Lung microvascular endothelial cell (primary cell): ENCODE data around the gene ATG7. TPM values are rescaled to one million over a fixed set of nuclear protein-coding genes. Genes with fewer than 3 reads are reported as not detected.

Source experiments
- DNase-seq, 2 donors: peaks; one replicate each; pipeline versions ENCODE4 v3.0.0 to v3.0.0-alpha.2; 2010; ENCODE audit warnings: low read depth in 2 of 2
- total RNA-seq: library from RNA; depleted of rRNA; stranded (reverse); fragments of >200 nt; gene quantifications from 2 replicates; pipeline ENCODE4 v1.2.1, GENCODE V29; 2014

The ATG7 gene
- total RNA-seq, 1 donor from 2014 or later = 25.4 TPM

DNA sequence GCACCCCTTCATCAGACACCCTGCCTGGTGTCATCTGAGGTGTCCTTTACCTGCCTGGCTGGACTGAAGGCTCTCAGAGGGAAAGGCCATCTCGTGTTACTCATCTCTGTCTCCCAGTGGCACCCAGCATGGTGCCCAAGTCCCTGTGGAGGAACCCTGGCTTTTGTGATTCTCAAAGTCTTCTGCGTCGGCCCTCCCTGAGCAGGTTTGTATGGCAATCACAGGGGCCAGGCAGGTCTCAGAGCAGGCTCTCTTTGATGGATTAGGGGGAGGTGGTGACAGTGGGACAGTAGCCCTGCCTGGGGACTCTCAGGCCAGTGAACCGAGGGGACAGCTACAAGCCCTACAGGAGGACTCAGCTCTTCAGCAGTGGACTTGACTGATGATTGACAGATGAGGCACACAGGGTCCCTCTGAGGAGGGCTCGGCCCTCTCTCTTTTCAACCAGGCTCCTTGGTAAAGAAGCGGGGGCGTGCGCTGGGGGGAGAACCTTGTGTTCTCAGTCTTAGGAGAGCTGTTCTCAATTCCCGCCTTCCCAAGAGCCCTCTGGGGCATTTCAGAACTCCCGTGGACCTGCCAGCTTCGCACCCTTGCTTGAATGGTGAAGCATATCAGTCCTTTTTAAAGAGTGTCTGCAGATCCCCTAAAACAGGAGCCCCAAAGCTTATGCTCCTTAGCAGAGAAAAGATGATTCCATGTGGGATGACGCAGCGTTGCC is 263.2 kb downstream of the ATG7 start:
- DNase-seq = no peak

DNA sequence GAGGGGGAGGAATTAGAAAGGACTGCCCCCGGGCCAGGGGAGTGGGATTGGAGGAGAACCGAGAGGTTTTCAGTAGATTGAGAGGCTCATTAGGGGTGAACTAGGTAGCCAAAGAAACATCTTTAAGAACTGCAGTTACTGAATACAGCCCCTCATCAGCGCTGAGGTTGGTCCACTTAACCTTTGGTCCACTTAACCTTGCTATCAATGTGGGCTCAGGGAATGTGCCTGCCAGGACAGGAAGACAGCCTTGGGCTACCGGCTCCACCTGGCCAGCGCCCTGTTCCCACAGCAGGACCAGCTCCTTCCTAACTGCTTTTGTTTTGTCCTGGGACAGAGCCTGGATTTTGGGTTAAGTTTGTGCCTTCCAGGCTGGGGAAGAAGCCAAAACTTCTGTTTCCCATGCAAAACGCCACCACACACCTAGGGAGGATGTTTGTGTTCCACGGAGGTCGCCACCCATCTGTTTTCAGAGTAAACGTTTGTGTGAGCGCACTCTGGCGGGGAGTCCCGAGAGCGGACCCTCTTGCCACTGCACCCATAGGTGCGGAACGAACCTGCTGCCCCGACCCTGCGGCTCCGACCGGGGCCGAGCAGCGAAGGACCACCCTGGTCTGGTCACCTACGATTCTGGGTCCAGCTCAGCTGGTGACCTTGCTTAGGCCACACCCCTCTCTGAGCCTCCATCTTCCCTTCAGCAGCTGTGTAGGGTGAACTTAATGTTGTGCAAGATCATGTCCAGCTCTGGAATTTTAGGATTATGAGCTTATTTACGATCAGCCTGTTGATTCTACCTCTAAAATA is 264.1 kb downstream of the ATG7 start:
- peak in 1 of 2 donors; percentile 85 for DNase-seq

DNA sequence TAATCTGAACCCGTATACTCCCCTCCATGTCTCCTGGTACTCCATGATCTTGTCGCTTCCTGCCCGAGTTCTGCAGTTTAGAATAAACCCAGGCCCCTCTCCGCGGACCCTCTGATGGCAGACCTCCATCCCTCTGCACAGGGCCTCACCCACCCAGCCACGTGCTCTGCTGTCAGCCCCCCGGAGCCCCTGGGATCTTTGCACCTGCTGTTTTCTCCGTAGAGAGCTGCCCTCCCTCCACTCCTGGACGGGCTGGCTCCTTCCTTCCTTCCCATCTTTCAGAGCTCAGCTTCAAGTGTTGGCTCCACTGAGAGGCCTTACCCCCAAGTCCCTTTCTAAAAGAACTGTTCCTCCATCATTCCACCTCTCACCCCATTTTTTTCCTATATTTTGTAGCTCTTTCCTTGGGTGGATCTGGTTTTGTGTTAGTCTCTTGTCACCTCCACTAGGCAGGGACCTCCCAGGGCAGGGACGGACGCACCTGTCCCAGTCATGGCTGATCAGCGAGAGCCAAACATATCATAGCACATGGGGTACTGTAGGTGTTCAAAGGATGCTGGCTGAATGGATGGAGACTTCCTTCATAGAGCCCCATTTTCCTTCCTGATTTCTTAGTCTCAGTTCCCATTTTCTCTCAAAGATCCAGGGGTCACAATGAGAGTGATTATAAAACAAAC is 264.9 kb downstream of the ATG7 start:
- no peak for DNase-seq

DNA sequence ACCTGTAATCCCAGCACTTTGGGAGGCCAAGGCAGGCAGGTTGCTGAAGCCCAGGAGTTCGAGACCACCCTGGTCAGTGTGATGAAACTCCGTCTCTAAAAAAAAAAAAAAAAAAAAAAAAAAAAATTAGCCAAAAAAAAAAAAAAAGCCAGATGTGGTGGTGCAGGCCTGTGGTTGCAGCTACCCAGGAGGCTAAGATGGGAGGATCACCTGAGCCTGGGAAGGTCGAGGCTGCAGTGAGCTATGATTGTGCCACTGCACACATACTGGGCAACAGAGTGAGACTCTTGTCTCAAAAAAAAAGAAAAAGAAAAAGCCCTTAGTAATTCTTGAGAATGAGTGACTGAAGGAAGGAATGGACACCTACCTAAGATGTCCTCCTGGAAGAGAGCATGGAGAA is 266.4 kb downstream of the ATG7 start:
- DNase-seq = no peak

DNA sequence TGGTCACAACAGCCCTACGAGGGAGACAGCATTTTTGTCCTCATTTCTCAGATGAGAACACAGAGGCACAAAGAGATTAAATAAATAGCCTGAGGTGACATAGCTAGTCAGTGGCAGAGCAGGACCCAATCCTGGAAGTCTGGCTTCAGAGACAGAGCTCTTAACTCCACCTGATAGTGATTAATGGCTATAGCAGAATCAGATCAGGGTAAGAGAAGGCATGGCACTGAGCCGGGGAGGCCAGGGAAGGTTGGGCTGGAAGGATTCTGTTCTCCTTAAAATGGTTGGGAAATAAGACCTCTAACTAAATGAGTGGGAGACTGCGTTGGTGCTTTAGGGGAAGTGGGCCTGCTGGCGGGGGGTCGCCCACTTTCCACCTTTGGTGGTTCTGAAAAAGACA is 267.0 kb downstream of the ATG7 start:
- DNase-seq = no peak

DNA sequence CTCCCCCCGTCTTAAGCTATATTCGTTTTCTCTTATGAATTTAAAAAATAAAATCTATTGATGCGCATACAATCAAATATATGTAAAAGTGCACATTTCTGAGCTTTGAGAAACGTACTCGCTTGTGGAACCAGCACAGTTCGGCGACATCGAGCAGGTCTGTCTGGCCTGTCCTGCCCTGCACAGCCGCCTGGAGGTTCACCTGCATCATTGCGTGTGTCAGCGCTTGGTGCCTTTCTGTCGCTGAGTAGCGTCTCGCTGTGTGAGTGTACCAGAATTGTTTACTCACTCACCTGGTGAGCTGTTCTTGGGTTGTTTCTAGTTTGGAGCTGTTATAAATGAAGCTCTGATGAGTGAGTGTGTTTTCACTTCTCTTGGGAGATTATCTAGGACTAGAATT is 267.5 kb downstream of the ATG7 start:
- DNase-seq = no peak

DNA sequence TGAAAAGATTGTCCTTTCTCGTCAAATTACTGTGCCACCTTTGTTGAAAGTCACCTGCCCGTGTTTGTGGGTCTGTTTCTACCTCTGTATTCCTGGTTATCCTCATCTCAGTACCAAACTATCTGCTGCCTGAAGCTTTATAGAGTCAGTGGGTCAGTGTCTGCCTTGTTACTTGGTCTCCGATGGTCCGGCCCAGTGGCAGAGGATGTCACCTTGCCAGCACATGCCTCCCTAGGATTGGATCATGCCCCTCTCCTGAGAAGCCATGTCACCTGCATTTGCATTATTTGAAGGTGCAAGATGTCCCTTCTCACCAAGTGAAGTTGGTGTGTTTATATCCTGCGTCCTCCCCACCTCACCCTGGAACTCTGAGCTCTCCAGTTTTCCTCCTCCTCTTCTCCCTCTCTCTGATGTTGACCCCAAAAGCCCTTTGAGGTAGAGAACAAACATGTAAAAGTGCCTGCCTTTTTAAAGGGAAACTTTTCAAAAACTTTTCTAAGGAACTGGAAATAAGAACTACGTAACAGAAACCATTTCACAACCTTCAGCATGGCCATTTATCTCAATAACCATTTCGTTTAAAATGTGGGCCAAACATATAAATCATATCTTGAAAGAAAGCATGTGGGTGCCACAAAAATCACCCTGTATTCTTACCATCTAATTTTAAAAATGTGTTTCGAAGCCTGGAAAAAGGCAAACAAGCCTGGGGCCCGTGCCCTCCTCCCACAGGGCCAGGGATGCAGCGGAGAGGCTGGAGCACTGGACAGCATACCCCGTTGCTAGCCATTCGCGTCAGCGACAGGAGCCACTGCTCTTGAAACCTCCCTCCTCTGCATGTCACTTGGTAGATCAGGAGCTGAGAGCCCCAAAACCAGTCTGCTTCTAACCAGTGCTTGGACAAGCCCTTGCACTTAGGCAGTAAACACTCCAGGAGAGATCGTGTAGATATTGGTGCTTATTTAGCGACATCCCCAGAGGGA is 269.4 kb downstream of the ATG7 start:
- DNase-seq = no peak

DNA sequence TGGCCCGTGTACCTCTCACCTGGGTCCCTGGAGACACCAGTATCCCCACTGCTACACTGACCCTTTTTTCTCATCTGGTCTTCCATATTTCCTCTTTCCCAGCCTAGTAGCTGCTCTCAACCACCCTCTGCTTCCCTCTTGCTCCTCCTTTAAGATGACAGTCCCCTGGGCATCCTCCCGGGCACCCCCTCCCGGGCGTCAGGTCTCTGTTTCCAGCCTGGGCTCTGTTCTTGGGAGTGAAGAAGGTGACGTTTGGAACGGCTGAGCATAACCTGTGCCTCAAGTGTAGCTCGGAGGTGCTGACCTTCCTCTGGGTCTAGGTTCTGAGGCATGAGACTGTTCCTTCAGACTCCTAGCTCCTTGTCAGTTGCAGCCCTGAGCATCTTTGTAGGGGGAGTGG is 270.4 kb downstream of the ATG7 start:
- DNase-seq = no peak

DNA sequence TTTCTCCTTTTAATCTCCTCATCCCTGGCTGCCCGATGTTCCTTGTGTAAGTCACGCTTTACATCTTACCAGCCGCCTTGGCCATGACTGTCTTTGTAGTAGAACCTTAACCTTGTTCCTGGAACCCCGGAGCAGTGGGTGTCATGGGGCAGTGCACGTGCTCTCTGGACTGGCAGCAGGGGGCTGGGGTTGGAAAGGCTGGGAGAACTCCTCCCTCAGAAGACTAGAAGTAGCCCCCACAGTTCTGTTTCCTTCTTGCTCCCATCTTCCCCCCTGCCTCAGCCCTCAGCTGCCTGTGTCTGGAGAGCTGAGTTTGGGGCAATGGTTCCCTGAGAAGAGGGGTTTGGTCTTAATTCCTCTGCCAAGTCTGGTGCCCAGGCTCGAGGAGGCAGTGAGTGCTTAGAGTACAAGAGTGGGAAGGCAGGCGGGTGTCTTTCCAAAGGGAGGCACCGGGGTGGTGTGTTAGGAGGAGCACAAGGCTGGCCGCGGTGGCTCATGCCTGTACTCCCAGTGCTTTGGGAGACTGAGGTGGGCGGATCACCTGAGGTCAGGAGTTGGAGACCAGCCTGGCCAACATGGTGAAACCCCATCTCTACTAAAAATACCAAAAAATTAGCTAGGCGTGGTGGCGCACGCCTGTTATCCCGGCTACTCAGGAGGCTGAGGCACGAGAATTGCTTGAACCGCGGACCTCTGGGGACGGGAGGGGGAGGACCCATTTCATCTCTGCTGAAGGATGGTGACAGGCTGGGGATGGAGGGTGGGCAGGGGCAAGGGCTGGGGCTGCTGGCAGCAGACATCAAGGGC is 271.1 kb downstream of the ATG7 start:
- no peak for DNase-seq

DNA sequence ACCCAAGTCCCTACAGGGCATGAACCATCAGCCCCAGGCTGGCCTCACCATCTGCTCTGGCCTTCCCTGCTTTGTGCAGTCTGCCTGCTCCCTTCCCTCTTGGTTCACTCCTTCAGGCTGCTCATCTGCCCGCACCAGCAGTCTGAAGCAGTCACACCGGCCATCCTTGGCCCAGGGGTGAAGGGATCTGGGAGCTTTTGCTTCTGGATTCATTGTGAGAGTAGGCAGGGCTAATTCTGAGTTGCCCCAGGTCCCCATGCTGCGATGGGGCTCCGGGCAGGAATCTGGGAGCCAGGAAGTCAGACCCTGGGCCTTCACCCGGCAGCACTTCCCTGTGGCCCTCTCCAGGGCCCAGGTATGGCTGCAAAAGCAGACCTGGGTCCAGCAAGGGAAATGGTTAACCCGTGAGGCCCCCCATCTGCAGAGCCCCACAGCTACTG is 271.8 kb downstream of the ATG7 start:
- no peak for DNase-seq

DNA sequence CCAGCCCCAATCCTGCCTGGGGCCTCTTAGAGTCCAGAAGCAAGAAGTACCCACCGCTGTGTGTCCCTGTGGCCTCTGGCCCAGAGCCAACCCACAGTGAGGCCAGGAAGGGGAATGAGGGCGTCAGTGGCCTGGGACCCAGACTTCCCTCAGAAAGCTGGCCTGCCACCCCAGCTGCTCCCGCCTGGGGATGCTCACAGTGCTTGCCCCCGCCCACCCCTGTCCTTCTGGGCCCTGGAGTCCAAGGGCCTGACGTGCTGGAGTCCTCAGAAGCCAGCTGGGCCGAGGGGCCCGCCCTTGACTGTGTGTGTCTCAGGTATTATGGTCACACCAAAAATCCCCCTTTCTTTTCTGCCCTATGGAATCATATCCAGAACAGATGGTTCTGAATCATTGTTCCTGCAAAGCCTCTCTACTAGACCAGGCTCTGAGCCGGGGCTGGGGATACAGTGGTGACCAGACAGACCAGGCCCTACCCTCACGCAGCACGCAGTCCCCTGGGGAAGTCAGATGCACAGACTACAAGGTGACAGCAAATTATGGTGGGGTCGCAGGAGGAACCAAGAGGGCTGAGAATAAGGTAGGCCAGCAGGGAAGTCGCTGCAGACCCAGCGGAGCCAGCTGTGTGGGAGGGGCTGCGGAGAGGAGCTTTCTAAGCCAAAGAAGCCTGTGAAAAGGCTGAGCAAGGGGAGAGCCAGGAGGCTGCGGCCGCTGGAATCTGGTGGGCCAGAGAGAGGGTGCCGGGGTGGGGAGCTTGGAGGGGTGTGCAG is 272.4 kb downstream of the ATG7 start:
- DNase-seq = no peak

DNA sequence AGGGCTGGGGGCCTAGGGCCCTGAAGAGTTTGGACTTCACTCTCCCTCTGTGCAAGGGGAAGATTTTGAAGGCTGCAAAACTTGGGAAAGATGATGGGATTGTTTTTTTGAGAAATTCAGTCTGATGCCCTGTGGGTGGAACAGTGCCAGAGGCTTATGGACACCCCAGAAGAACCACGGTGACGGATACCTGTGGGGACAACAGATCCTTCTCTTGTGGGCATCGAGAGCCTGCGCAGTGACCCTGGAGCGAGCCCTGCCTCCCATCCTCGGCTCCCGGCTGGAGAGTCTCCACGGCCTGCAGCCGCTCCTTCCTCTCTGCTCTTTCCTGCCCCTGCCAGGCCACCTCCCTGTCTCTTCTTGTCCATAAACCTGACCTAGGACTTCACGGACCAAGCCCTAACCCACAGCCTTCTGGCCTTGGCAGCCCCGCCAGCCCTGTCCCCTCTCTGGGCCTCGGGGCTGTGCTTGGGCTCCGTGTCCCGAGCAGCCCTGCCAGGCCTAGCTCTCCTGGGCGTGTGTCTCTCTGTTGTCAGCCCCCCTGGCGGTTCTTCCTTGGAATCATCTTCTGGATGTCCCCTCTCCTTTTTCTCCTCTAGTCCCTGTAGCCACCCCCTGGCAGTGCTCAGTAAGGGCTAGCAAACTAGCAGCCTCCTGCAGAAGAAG is 273.1 kb downstream of the ATG7 start:
- DNase-seq = no peak

DNA sequence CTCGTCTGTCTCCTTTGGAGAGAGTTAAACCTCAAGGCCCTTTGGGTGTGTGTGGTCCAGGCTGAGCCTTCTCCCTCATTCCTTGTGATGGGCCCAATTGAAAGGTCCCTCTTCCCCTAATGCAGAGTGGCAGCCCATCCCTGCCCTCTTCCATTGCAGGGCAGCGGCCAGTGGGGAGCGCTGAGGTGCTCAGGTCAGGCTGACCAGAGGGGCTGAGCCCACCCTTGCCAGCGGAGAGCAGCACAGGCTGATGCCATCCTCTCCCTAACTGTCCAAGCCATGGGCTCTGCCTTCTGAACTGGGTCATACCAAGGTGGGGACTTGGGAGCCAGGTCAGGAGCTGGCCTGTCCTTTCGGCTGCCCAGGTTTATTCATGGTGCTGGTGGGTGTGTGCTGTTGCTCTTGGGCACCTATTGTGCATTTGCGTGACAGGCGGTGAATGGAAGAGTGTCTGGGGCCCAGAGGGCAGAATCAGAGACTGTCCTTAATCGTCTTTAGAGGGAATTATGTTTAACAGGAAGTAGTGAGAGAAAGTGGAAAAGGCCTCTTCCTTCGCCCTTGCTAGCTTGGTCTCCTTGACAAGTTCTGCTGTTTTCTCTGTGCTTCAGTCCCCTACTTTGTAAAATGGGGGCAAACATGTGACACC is 274.6 kb downstream of the ATG7 start:
- no peak for DNase-seq

DNA sequence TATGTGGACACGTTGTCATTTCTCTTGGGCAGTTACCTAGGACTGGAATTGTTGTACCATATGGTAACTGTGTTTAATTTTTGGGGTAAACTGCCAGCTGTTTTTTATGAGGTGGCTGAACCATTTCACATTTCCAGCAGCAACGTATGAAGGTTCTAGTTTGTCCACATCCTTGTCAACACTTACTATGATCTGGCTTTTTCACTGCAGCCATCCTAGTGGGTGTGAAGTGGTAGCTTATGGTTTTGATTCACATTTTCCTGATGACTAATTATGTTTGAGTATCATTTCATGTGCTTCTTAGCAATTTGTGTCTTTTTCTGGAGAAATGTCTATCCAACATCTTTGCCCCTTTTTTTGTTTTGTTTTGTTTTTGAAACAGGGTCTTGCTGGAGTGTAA is 275.3 kb downstream of the ATG7 start:
- no peak for DNase-seq

DNA sequence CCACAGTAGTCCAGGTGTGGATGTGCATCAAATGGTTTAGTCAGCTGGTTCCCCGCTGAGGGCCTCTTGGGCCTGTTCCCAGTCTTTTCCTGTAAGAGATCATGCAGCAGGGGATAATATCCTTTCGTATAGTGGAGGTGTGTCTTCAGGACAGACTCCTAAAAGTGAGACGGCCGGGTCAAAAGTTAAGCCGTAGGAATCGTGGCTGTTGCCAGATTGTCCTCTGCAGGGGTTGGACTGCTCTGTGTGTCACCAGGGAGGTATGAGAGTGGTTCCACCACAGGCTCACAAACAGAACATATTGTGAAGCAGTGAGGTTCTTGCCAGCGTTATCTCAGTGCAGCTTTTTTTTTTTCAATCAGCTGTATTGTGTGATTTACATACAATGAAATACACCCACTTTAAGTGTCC is 276.5 kb downstream of the ATG7 start:
- DNase-seq = peak; percentile 75 to 85

DNA sequence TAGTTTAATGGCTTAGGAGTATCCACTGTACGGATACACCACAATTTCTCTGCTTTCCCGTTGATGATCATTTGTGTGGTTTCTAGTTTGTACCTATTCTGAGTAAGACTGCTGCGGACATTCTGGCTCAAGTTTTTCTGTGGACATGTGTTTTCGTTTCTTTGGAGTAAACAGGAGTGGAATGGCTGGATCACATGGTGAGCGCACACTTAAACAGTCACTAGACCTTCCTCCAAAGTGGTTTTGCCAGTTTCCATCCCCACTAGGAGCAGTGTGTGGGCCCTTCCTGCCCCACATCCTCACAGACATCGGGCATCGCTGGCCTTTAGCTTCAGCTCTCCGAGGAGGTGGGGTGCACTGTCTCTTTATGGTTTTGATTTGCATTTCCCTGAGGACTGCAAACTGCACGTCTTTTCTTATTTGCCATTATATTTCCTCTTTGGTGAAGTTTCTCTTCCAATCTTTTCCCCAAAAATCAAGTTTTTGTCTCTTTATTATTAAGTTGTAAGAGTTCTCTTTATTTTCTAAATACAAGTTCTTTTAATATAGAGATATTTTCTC is 277.5 kb downstream of the ATG7 start:
- DNase-seq = no peak

DNA sequence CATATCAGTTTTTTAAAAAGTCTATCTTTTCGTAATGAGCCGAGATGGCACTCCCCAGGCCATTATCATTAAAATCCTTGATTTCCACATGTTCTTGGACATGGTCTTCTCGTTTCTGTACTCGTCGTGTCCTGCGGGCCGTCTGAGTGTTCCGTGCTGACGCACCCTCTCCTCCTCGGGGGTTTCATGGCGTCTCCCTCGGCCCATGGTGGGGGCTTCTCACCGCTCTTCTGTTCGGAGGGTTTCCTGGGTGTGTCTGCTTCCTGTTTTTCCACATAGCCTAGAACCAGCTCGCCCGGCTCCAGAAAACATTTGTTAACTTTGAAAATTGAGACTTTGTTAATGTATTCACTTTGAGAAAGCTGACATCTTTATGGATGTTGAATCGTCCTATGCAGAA is 278.8 kb downstream of the ATG7 start:
- DNase-seq = no peak
